ENCODE data around the gene NUFIP1. TPM values are rescaled to one million over a fixed set of nuclear protein-coding genes. Genes with fewer than 3 reads are reported as not detected.
"Not testable (repeated sequence)": the region's sequence is repeated elsewhere in the genome, so short reads cannot be mapped to it uniquely, and the experiment has no call there.

The NUFIP1 gene
- total RNA-seq: 10 to 100 TPM; 11.0 to 12.0 TPM

DNA sequence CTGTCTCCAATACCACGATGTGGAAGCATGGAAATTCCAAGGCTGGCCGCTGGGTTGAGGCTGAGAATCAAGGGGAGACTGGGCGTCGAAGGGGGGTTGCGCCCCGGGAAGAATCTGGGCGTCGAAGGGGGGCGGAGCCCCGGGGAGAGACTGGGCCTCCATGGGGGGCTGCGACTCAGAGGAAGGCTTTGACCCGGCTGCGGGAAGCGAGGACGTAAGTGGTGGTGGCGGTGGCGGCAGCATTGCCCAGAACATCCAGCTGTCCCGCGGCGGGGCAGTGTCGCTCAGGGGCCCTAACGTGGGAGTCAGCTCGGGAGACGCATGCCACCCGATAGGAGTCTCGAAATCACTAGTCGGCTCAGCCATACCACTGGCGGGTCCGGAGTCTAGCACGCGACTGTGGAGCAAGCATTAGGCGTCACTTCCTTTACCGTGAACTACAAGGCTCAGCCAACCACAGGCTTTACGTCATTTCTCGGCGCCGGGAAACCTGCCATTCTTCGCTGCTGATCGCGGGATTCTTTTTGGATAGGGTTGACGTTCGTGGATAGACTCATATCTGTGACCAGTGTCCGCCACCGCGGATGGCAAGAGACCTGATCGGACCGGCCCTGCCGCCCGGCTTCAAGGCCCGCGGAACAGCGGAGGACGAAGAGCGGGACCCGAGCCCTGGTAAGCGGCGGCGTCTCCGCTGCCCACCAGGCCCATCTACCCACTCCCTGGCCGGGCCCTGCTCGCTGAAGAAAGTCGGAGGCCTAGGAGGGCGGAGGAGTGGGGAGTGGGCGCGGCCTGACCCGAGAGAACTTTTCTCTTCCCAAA lies at the start of gene NUFIP1, which contains the start of gene GPALPP1:
NUFIP1 (minus strand) TSS at position 401 of the 819 bp plus-strand sequence; CDS start at position 366, 35 bp downstream.
GPALPP1 (plus strand) TSS at position 468 of the 819 bp plus-strand sequence; CDS start at position 585, 117 bp downstream.
- POLR2A ChIA-PET: interaction anchor here (0.5 to 0.6 kb wide), 2 partner anchors 138 to 459 kb away, joined by 3 to 16 read pairs; no protein-coding TSS in a partner anchor

GRCh38 chr13:45036206-45036605 lies 46.9 kb upstream of the NUFIP1 start:
- CTCF ChIA-PET: no interaction called here
- POLR2A ChIA-PET: no interaction called here

More for the DNA sequence above, at the start of gene NUFIP1, which contains the start of gene GPALPP1:
- CTCF ChIA-PET: no interaction called here

GRCh38 chr13:45034342-45034741 lies 45.1 kb upstream of the NUFIP1 start:
- POLR2A ChIA-PET: no interaction called here
- CTCF ChIA-PET: interaction anchor here (0.6 to 0.7 kb wide), 2 partner anchors 13 kb away, joined by 3 to 4 read pairs; no protein-coding TSS in a partner anchor

DNA sequence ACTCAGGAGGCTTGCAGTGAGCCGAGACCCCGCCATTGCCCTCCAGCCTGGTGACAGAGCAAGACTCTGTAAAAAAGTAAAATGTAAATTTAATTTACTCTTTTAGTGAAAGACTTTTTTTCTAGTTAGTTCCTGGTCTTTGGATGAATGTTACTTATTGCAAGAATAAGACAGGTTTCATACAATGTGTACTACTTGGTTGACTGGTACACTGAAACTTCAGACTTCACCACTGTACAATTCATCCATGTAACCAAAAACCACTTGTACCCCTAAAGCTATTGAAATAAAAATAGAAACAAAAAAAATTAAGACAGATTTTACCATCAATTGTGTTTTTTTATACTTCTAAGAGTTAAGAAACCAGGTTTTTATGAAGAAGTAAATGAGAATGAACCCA lies 35.6 kb upstream of the NUFIP1 start:
- CTCF ChIA-PET: no interaction called here
- POLR2A ChIA-PET: no interaction called here

DNA sequence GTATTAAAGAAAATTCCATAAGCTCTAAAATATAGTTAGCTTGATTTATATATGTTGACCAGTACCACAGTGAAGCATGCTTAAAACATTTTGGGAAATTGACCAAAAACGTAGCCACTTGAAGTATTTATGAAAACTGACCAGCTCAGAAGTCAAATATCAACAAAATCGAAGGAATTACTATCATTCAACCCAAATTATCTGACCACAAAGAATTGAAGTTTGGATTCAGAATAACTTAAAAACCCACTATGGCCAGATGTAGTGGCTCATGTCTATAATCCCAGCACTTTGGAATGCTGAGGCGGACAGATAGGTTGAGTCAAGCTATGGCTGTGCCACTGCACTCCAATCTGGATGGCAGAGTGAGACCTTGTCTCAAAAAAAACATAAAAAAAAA lies 32.0 kb upstream of the NUFIP1 start:
- ChIA-PET POLR2A (no interaction called here), CTCF (interaction anchor here (0.6 to 1.1 kb wide), 2 partner anchors 14 to 26 kb away, joined by 3 read pairs; no protein-coding TSS in a partner anchor)

GRCh38 chr13:45019981-45020380 lies 30.7 kb upstream of the NUFIP1 start:
- POLR2A ChIA-PET, CTCF ChIA-PET: not testable (repeated sequence)

DNA sequence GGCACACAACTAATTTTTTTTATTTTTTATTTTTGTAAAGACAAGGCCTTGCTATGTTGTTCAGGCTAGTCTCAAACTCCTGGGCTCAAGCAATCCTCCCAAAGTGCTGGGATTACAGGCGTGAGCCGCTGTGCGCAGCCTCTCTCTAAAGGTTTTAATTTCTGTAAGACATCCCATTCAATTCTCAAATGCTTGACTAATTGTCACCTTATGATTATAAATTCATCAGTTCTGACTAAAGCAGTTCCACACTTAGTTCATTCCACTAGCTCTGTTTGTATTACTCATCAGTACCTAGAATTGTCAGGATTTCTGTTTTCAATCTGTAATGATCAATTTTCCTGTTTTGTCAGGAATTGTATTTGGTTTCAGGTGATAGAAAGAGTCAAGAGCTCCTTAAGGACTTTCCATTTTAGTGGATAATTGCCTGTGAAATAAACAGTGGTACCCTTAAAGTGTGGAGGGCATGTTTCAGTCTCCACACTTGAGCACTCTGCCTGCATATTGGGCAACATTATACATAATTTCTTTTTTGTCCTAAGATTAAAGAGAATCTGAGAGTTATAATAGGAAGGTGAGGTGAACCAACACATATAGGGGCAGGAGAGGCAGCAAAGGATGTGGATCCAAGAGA lies 27.6 kb upstream of the NUFIP1 start:
- ChIA-PET POLR2A (no interaction called here), CTCF (no interaction called here)

- ChIA-PET CTCF (interaction anchor here (0.6 to 0.9 kb wide), 2 partner anchors 94 to 383 kb away, joined by 3 read pairs; no protein-coding TSS in a partner anchor), POLR2A (no interaction called here)
Observed at GRCh38 chr13:45015300-45015699, 26.0 kb upstream of the NUFIP1 start.

- POLR2A ChIA-PET: no interaction called here
- CTCF ChIA-PET: no interaction called here
Observed at GRCh38 chr13:45011198-45011597, 21.9 kb upstream of the NUFIP1 start.

GRCh38 chr13:45007823-45008222 lies 18.6 kb upstream of the NUFIP1 start:
- CTCF ChIA-PET: no interaction called here
- POLR2A ChIA-PET: no interaction called here

GRCh38 chr13:45007225-45007624 lies 18.0 kb upstream of the NUFIP1 start:
- CTCF ChIA-PET: no interaction called here
- POLR2A ChIA-PET: no interaction called here

GRCh38 chr13:45004096-45004495 lies 14.8 kb upstream of the NUFIP1 start:
- ChIA-PET POLR2A (no interaction called here), CTCF (no interaction called here)

DNA sequence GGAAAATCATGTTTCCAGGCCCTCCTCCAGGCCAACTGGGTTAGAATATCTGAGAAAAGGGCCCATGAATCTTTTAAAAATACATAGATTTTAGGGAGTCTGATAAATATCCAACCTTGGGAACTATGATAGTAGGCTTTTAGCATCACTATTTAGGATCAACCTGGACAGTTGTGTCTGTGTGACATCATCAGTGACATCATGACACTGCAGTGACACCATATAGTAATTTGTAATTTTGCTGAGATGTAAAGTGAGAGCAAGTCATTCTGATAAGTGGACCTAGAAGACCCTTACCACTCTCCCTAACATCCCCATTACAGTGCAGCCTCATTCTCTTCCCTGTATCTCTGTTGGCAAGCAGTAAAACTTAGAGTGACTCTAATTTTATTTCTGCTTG lies 14.1 kb upstream of the NUFIP1 start:
- POLR2A ChIA-PET: no interaction called here
- CTCF ChIA-PET: no interaction called here

- POLR2A ChIA-PET: interaction anchor here (0.5 to 0.6 kb wide), 3 partner anchors 10 to 459 kb away, joined by 3 to 4 read pairs (median 3); no protein-coding TSS in a partner anchor
- CTCF ChIA-PET: no interaction called here
Observed at GRCh38 chr13:44989941-44990340, 670 bp upstream of the NUFIP1 start.

GRCh38 chr13:44978328-44978727 lies 10.9 kb downstream of the NUFIP1 start:
- POLR2A ChIA-PET: no interaction called here
- CTCF ChIA-PET: no interaction called here

DNA sequence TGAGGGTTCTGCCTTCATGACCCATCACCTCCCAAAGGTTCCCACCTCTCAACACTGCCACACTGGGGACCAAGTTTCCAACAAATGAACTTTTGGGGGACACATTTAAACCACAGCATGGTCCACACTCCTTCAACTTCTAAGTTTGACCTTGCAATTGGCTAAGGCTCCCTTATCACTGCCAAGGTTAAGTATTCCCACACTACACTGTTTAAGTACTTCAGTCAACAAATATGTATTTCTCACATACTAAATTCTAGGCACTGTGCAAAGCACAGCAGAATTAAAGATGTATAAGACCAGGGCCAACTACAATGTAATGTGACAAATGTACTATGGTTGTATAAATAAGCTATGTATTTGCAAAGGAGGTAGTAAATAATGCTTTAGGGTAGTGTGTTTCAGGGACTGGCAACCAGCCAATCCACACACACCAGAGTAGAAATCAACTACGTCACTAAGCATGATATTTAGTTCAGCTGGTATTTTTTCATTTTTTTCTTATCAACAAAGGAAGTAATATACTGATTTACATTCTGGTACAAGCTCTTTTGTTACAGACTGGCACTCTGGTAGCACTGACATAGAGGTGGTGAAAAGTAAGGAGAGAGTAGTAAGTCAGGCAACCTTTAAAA lies 12.2 kb downstream of the NUFIP1 start:
- ChIA-PET POLR2A (no interaction called here), CTCF (interaction anchor here (0.7 kb wide), 1 partner anchor 162 kb away, joined by 3 read pairs; no protein-coding TSS in a partner anchor)

DNA sequence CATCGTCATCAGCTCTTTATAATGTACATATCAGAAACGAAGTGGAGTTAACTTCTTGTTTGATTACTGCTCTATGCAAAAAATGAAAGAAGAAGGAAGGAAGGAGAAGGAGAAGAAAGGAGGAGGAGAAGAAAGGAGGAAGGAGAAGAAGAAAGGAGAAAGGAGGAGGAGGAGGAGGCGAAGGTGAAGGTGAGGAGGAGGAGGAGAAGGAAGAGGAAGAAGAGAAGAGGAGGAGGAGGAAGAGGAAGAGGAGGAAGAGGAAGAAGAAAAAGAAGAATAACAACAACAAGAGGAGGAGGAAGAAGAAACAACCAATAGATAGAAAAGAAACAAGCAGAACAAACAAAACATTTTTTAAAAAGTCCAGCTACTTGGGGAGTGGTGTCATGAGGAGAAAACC lies 13.1 kb downstream of the NUFIP1 start:
- ChIA-PET CTCF (no interaction called here), POLR2A (no interaction called here)

- CTCF ChIA-PET: interaction anchor here (1.2 kb wide), 1 partner anchor 10 kb away, joined by 4 read pairs; no protein-coding TSS in a partner anchor
Observed at GRCh38 chr13:44974056-44974793, 15.0 kb downstream of the NUFIP1 start.

DNA sequence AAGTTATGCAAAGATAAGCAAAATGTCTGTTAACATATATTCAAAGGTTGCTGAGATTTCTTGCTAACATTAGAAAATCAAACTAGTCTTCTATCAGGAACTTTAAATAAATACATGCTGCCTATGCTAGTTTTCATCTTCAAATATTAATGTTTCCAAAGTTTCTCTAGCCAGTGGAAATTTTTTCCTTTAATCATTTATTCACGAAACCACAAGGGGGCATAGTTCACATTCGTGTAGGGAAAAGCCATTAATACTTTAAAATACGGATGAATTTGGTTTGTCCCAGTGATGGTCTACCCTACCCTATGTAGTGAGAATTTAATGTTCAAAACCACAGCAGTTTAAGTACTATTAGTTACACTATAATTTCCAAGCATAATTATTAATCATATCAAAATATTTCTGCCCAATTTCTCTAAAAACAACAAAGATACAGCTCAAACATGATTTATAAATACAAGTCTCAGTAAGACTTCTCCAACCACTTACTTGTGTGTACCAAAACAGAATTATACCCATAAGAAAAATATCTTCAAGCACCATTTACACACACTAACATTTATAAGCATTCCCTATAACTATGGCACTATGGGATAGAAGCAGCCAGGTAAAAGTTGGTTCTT lies 16.2 kb downstream of the NUFIP1 start:
- CTCF ChIA-PET: interaction anchor here (1.2 kb wide), 1 partner anchor 11 kb away, joined by 4 read pairs; no protein-coding TSS in a partner anchor

More at GRCh38 chr13:44974056-44974793, 15.0 kb downstream of the NUFIP1 start:
- POLR2A ChIA-PET: no interaction called here

More for the DNA sequence above, 16.2 kb downstream of the NUFIP1 start:
- POLR2A ChIA-PET: no interaction called here
